Tibial artery (tissue), 4 donors: ENCODE measurements around the gene CACNA1I.

Experiments
- DNase-seq, 2 donors: peaks; one replicate each; pipeline ENCODE4 v3.0.0-alpha.2; 2019
- H3K27ac ChIP-seq, 2 donors: fragments of 200-600 bp; sonication (generic) in 1 of 2; 1 replicate in 1 of 2; 2 replicates in 1 of 2; pipeline ENCODE4 v1.5.1; 2018 to 2019; ENCODE audit warnings: mild to moderate bottlenecking in 1 of 2
- H3K27me3 ChIP-seq, 2 donors: fragments of 200-600 bp; sonication (generic) in 1 of 2; one replicate each; pipeline versions ENCODE4 v1.5.1 to v1.6.0; 2016 to 2019
- H3K36me3 ChIP-seq, 3 donors: fragments of 200-600 bp; sonication (generic) in 2 of 3; one replicate each; pipeline ENCODE4 v1.5.1; 2016 to 2019; ENCODE audit warnings: mild to moderate bottlenecking in 2 of 3
- H3K4me1 ChIP-seq, 4 donors: fragments of 200-600 bp; sonication (generic) in 2 of 4; 1 replicate in 3 of 4; 2 replicates in 1 of 4; pipeline ENCODE4 v1.5.1; 2016 to 2019
- H3K4me3 ChIP-seq, 2 donors: fragments of 200-600 bp; sonication (generic) in 1 of 2; 1 replicate in 1 of 2; 2 replicates in 1 of 2; pipeline ENCODE4 v1.5.1; 2018 to 2019; ENCODE audit warnings: mild to moderate bottlenecking in 2 of 2
- H3K9me3 ChIP-seq, 3 donors: fragments of 200-600 bp; sonication (generic) in 1 of 3; one replicate each; pipeline ENCODE4 v1.5.1; 2016 to 2019
- CTCF ChIP-seq, 2 experiments: fragments of 200-600 bp in 1 of 2; fragments of 450-650 bp in 1 of 2; IDR thresholded peaks; one replicate each; pipeline ENCODE4 v1.5.1; 2017 to 2019; ENCODE audit warnings: antibody characterized with exemption in 2 of 2, mild to moderate bottlenecking in 1 of 2, moderate library complexity in 1 of 2
- intact Hi-C: fragments of 100-400 bp; cut with DNase I; formaldehyde crosslinking; loops from one replicate; pipeline ENCODE4 v1.15.0; 2023; ENCODE audit warnings: low total_unique reads

The CACNA1I gene

GRCh38 chr22:39537975-39538374 is 32.6 kb upstream of the CACNA1I start:
- no peaks in the 10 kb centered on the region for H3K36me3 ChIP-seq
- no peak overlapping the region for H3K4me3 ChIP-seq
- H3K27me3 ChIP-seq, result peaks cover 0 to 15% of the 10 kb centered on the region in 2 donors
- H3K27ac ChIP-seq, result no peak overlapping the region
- intact Hi-C loops, result loop anchor here (5.0 to 10.0 kb wide), 2 partner anchors 489 to 807 kb away; partner anchors contain the start of gene ADSL
- no peaks in the 10 kb centered on the region for H3K9me3 ChIP-seq
- no peak for DNase-seq
- no peak for TF ChIP-seq CTCF (IDR thresholded peaks at IDR 0.05)
- peaks cover 0 to 10% (median 4%) of the 10 kb centered on the region in 4 donors for H3K4me1 ChIP-seq

GRCh38 chr22:39543095-39543494 is 27.5 kb upstream of the CACNA1I start:
- TF ChIP-seq CTCF (IDR thresholded peaks at IDR 0.05), result no peak
- intact Hi-C loops, result no loop called here
- H3K27me3 ChIP-seq, result peaks cover 0 to 54% of the 10 kb centered on the region in 2 donors
- no peaks in the 10 kb centered on the region for H3K9me3 ChIP-seq
- no peak for DNase-seq
- H3K36me3 ChIP-seq, result no peaks in the 10 kb centered on the region
- peaks cover 0 to 5% (median 0%) of the 10 kb centered on the region in 4 donors for H3K4me1 ChIP-seq
- no peak overlapping the region for H3K4me3 ChIP-seq
- no peak overlapping the region for H3K27ac ChIP-seq

GRCh38 chr22:39545386-39546365 is 24.9 kb upstream of the CACNA1I start:
- Histone ChIP-seq H3K4me1 (peaks cover 0 to 5% (median 0%) of the 10 kb centered on the region in 4 donors), H3K36me3 (no peaks in the 10 kb centered on the region), H3K27me3 (peaks cover 0 to 73% of the 10 kb centered on the region in 2 donors), H3K27ac (no peak overlapping the region), H3K9me3 (no peaks in the 10 kb centered on the region), H3K4me3 (no peak overlapping the region)
- intact Hi-C loops, result no loop called here
- TF ChIP-seq CTCF (IDR thresholded peaks at IDR 0.05), result no peak
- no peak for DNase-seq

GRCh38 chr22:39546889-39547586 is 23.5 kb upstream of the CACNA1I start:
- no peak for TF ChIP-seq CTCF (IDR thresholded peaks at IDR 0.05)
- H3K4me1 ChIP-seq, result peaks cover 0 to 5% (median 0%) of the 10 kb centered on the region in 4 donors
- no peak for DNase-seq
- peaks cover 0 to 81% of the 10 kb centered on the region in 2 donors for H3K27me3 ChIP-seq
- no peaks in the 10 kb centered on the region for H3K9me3 ChIP-seq
- H3K36me3 ChIP-seq, result no peaks in the 10 kb centered on the region
- H3K4me3 ChIP-seq, result no peak overlapping the region
- H3K27ac ChIP-seq, result no peak overlapping the region
- intact Hi-C loops, result no loop called here

GRCh38 chr22:39547587-39547947 is 23.0 kb upstream of the CACNA1I start:
- Histone ChIP-seq H3K36me3 (no peaks in the 10 kb centered on the region), H3K9me3 (no peaks in the 10 kb centered on the region), H3K4me1 (peaks cover 0 to 5% (median 0%) of the 10 kb centered on the region in 4 donors), H3K27me3 (peaks cover 0 to 81% of the 10 kb centered on the region in 2 donors), H3K4me3 (no peak overlapping the region), H3K27ac (no peak overlapping the region)
- no peak for TF ChIP-seq CTCF (IDR thresholded peaks at IDR 0.05)
- intact Hi-C loops, result no loop called here
- DNase-seq, result no peak
